Dermis blood vessel endothelial cell (primary cell): ENCODE measurements around the gene CHKA. TPM values are rescaled to one million over a fixed set of nuclear protein-coding genes. Genes with fewer than 3 reads are reported as not detected.

ENCODE experiments used
- DNase-seq: peaks from one replicate; pipeline ENCODE4 v3.0.0; 2010
- total RNA-seq: library from RNA; depleted of rRNA; stranded (reverse); fragments of >200 nt; gene quantifications from 2 replicates; pipeline ENCODE4 v1.2.3, GENCODE V29; 2014

The CHKA gene
- total RNA-seq, 1 donor from 2014 or later: 32.8 TPM

GRCh38 chr11:68142441-68143309 lies 21.5 kb upstream of the CHKA start:
- no peak for DNase-seq

GRCh38 chr11:68142028-68142412 lies 20.8 kb upstream of the CHKA start:
- no peak for DNase-seq

- no peak for DNase-seq
Observed at GRCh38 chr11:68141246-68142027, 20.2 kb upstream of the CHKA start.

GRCh38 chr11:68140496-68141245 lies 19.5 kb upstream of the CHKA start:
- no peak for DNase-seq

GRCh38 chr11:68138237-68138636 lies 17.0 kb upstream of the CHKA start:
- DNase-seq: no peak

- DNase-seq: no peak
Observed at GRCh38 chr11:68137833-68138232, 16.6 kb upstream of the CHKA start.

GRCh38 chr11:68136866-68137265 lies 15.7 kb upstream of the CHKA start:
- DNase-seq: no peak

- no peak for DNase-seq
Observed at GRCh38 chr11:68135161-68135560, 14.0 kb upstream of the CHKA start.

GRCh38 chr11:68133761-68134160 lies 12.6 kb upstream of the CHKA start:
- DNase-seq: no peak

GRCh38 chr11:68130121-68130520 lies 8.9 kb upstream of the CHKA start:
- DNase-seq: no peak

- DNase-seq: peak; percentile 48
Observed at GRCh38 chr11:68128682-68129327, 7.6 kb upstream of the CHKA start.

GRCh38 chr11:68127714-68128681 lies 6.8 kb upstream of the CHKA start:
- DNase-seq: peak; percentile 70

- DNase-seq: no peak
Observed at GRCh38 chr11:68125164-68125563, 4.0 kb upstream of the CHKA start.

GRCh38 chr11:68122936-68123539 lies 1.9 kb upstream of the CHKA start:
- DNase-seq: no peak

- peak; percentile 55 for DNase-seq
Observed at GRCh38 chr11:68120273-68121066, 718 bp downstream of the CHKA start.

- peak; percentile 20 for DNase-seq
Observed at GRCh38 chr11:68118706-68119448, 2.3 kb downstream of the CHKA start.

GRCh38 chr11:68117853-68118470 lies 3.2 kb downstream of the CHKA start:
- DNase-seq: no peak

- no peak for DNase-seq
Observed at GRCh38 chr11:68116974-68117373, 4.2 kb downstream of the CHKA start.

GRCh38 chr11:68116126-68116525 lies 5.1 kb downstream of the CHKA start:
- no peak for DNase-seq
